Measurements from ENCODE around the gene SPPL3.

- TF ChIP-seq CTCF (IDR thresholded peaks at IDR 0.05) (no peak), RFX5 (IDR thresholded peaks at IDR 0.05; ENCODE audit: low read length) (no peak), FOSL2 (IDR thresholded peaks at IDR 0.05; ENCODE audit: borderline replicate concordance, low read depth) (no peak), TAF1 (IDR thresholded peaks at IDR 0.05; ENCODE audit: borderline replicate concordance, low read depth, low read length) (no peak), EP300 (IDR thresholded peaks at IDR 0.05; ENCODE audit: borderline replicate concordance in 1 of 2, low read depth in 1 of 2, low read length in 1 of 2) (no peak), RCOR1 (IDR thresholded peaks at IDR 0.05; ENCODE audit: low read length) (no peak), FOXJ3 (CRISPR knock-in tag; IDR thresholded peaks at IDR 0.05) (no peak), USF2 (IDR thresholded peaks at IDR 0.05; ENCODE audit: borderline replicate concordance, low read depth, low read length) (no peak), MEF2A (IDR thresholded peaks at IDR 0.05; ENCODE audit: borderline replicate concordance, low read depth) (no peak), JUND (IDR thresholded peaks at IDR 0.05) (no peak), EZH2phosphoT487 (IDR thresholded peaks at IDR 0.05; ENCODE audit: borderline replicate concordance, low read depth) (no peak)
These were observed 5.6 kb upstream of the SPPL3 start for GRCh38 chr12:120909633-120910298.
